GM21447 (cell line): ENCODE results near the gene CPLX1.

Source experiments
- ATAC-seq: cut with Tn5 transposase; IDR thresholded peaks from one replicate; pipeline ENCODE4 v1.9.1; 2021; ENCODE audit not compliant: unreplicated experiment

The CPLX1 gene

DNA sequence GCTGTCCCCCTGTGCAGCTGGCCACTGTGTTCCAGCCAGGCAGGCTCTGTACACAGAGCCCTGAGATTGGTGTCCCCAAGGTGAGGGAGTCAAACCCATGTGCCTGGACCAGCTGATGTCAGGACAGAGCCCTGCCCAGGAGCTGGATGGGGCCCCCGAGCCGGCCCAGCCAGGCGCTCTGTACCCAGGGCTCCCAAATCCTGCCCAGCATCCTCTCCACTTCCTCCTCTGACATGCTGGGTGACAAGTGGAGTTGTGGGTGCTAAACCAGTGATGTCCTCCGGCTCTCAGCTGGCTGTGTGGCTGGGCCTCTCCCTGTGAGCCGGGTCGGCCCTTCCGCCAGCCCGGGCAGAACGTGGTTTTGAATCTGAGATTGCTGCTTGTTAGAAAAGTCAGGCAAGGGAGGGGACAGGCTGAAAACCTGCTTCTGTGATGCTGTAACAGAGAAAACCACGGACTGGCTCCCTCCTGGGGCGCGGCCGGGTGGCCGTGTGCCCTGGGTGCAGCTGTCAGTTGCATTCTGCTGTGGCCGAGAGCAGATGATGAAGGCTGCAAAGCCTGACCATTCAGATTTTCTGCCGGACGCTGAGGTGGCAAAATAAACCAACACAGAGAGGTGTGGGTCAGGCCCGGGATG is 7.9 kb upstream of the CPLX1 start:
- ATAC-seq: no peak

DNA sequence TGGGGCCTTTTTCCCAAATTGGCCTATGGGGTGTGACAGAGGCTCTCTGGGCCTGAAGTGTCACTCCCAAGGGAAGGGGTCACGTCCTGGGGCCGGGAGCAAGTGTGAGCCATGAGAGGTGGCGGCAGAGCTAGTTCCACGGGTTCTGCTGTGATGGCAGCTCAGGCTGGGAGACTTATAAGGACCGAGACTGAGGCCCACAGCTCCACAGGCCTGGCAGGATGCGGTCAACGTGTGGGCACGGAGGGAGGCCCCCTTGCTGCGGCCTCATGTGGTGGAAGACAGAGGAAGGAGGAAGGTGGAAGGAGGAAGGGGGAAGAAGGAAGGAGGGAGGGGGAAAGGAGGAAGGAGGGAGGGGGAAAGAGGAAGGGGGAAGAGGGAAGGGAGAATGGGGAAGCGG is 7.2 kb upstream of the CPLX1 start:
- ATAC-seq: no peak

DNA sequence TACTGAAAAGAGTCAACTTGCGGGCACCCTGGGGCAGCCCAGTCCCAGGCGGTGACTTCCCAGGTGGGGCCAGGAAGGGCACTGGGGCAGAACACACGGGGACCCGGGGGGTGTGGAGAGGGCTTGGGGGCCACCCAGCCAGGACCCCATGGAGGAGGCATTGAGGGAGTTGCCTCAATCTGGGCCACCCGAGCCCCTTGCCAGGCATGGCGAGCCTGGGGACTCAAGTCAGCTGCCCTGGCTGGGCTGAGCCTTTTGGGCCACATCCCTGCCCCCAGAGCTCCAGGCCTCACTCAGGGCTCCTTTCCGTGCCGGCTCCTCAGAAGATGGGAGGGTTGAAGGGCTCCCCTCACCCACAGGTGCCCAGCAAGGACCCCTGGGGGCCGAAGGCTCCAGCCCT is 6.6 kb upstream of the CPLX1 start:
- no peak for ATAC-seq

DNA sequence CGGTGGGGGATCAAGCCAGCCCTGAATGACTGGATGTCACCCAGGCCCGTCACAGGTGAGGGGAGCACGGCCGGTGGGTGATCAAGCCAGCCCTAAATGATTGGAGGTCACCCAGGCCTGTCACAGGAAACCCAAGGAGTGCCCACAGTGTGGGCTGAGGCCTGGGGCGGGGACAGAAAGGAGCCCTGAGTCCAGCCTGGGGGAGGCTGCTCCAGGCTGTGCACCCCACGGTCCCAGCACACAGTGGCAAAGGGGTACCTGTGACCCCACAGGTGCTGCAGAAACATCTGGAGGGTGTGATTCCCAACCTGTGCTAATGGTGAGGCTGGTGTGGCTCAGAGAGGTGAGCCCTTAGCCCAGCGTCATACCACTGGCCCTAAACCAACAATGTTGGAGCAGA is 6.2 kb upstream of the CPLX1 start:
- ATAC-seq: no peak

DNA sequence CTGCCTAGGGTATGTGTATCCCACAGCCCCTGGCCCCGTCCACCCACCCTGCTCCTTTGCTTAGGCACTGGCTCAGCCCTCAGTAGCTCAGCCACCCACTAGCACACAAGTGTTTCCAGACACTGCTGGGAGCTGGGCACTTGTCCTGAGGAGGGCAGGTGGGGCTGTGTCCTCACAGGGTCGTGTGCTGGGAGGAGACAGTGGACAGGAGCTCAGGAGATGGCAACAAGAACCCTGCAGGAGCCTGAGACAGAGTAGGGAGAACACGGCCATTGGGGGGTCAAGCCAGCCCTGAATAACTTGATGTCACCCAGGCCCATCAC is 5.5 kb upstream of the CPLX1 start:
- no peak for ATAC-seq

DNA sequence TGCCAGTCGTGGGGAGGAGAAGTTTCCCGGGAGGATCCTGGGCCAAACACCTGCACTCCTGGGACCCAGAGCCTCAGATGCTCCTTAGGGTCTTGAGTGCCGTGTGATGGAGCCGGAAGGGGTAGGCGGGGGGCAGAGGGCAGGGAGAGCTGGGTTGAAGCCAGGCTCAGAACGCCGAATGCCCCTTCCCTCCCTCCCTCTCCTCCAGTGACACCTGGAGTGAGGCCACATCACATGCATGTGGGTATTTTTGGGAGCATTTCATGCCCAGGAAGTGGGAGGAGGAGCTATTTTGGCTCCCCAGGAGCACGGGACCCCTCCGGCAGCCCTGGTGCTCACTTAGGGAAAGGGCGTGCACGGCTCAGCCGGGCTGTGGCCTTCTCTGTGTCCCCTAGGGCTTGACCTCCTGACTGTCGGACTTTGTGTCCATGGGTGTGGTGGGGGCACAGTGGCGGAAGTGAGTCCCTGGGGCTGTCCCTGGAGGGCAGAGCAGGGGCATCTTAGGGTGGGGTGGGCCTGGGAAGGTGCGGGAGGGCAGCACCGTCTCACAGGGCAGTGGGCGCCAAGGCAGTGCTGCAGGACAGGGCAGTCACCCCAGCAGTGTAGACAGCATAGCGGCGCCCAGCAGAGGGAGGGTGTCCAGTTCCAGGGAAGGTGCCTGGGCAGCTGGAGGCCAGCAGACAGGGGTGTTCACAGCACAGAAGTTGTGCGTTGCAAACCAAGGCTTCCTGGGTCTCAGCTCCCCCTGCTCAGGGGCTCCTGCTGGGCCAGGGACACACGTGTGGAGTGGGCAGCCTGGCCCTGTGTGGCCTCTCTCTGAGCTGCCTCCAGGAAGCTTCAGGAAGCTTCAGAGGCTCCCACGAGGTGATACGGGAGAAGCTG is 4.9 kb upstream of the CPLX1 start:
- ATAC-seq: no peak

DNA sequence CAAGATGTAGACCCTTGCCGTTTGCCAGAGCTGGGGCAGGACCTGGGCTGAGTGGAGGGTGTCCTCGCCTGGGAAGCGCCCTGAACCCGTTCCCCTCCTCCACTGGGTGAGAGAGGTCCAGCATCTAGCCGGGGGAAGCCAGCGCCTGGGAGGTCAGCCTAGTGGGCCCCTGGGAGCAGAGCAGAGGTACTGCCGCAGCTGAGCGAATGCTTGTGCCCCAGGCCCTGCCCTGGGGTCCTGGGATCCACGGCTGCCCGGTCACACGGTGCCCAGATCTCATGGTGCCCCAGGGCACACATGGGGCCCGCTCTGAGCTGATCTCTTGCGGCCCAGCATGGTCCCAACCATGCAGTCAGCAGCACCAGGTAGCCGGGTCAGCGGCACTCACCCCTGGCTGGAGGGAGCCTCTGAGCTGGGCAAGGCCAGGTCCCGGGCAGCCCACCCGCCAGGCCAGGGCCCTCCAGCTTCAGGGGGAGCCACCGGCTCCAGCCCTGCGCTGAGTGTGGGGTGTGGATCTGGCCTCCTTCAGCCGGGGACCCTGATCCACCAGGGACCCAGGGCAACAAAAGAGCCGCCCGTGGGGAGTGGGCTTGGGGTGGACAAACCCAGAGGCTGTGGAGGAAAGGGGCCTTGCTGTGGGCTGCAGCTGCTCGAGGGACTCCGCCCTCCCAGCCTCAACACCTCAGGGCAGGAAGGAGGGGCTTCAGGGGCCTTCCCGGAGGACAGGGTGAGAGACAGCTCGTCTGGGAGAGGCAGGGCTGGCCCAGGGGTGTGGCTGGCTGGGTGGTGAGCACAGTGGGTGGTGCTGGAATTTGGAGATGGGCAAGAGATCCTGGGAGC is 4.1 kb upstream of the CPLX1 start:
- no peak for ATAC-seq

DNA sequence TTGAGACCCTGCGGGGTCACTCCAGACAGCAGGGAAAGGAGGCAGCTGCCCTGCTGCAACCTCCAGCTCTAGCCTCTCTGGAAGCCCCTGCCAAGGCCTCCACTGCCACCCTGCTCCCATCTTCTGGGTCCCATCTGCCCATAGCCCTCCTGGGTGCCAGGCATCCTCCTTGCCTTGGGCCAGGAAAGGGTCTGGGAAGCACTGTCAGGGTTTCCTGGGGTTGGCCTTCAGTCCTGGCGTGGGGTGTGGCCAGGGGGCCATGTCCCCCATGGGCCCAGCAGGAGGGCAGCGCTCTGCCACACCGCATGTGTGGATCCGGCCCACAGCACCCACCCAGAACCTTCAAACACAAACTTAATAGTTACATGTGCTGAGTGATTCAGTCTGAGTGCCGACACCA is 3.4 kb upstream of the CPLX1 start:
- no peak for ATAC-seq

DNA sequence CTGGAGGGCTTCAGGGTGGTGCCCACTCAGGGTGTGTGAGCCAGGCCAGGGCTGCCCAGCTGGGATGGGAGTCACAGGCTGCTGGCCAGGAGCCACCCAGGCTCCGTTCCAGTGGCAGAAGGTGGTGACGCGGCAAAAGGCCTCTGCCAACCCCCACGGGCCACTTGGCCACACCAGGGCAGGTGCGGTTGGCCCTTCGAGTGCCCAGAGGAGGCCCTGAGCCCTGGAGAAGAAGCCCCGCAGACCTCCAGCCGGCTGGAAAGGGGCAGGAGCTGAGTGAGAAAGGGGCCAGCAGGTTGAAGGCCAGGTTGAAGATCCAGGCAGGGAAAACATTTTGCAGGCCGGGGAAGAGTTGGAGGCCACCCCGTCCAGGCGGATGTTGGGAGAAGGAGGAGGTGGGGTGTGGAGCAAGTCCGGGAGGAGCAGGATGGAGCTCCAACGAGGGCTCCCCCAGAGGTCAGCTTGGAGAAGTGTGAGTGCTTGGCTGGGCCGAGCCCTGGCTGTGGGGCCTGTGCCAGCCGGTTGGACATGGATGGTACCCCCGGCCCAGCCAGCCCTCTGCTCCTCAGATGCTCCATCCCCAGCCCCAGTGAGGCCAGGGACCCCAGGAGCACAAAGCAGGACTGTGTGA is 2.8 kb upstream of the CPLX1 start:
- no peak for ATAC-seq

DNA sequence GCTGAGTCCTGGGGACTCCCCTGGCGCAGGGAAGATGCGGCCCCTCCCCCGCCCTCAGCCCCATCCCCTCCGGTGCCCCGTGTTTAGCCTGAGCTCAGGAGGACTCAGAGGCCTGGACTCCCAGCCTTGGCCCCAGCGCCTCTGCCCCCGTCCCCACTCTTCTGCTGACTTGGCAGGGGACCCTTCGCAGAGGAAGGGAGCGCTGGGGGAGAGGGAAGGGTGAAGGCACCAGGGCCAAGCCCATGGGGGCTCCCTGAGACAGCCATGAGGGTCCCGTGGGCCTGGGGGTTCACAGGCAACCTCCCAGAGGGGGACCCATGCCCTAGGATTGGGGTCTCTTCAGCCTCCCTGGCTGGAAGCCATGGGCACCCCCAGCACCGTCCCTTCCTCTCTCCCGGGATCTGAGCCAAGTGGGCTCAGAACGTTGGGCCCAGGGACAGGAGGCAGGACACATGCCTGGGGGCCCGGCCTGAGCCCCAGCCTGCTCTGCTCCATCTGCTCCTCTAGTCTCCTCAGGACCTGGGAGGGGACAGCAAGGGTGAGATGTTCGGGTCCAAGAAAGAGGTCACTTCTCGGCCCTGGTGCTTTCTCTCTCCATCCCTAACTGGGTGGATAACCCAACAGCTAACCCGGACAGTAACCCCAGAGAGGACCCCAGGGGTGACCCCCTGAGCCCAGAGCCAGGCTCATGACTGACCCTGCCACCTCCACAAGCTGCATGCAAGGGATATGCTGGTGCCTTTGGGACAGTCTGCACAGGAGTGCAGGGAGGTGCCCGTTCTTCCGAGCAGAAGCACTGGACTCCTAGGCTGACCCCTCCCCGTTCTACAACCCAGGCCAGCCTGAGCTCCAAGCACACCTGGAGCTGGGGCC is 1.5 kb upstream of the CPLX1 start:
- no peak for ATAC-seq

DNA sequence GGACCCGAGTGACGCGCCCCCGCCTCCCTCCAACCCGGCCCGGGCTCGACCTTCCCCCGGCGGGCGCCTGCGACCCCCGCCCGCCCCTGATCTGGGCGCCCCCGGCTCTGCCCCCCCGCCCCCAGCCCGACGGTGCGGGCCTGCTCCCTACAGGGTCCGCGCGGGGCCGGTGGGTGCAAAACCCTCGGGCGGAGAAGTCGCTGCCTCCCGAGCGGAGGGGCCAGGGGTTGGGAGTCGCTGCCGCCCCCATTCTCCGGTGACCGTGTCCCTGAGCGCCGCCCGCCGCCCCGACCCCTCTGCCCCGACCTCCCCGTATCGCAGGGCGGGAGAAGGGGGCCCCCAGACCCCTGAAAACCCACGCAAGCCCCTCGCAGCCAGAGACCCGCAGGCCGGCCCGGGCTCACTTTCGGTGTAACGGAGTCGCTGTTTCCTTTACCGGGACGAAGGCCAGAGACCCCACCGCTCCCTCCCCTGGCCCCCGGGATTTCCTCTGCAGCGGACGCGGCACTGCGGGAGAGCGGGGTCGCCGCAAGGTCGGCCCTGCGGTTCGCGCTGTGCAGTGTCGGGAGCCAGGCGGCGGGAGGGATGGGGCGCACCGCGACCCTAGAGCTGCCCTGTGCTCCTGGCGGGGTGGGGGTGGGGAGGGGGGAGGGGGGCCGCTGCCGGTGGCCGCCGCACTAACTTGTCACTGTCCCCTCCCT is 729 bp upstream of the CPLX1 start:
- no peak for ATAC-seq

DNA sequence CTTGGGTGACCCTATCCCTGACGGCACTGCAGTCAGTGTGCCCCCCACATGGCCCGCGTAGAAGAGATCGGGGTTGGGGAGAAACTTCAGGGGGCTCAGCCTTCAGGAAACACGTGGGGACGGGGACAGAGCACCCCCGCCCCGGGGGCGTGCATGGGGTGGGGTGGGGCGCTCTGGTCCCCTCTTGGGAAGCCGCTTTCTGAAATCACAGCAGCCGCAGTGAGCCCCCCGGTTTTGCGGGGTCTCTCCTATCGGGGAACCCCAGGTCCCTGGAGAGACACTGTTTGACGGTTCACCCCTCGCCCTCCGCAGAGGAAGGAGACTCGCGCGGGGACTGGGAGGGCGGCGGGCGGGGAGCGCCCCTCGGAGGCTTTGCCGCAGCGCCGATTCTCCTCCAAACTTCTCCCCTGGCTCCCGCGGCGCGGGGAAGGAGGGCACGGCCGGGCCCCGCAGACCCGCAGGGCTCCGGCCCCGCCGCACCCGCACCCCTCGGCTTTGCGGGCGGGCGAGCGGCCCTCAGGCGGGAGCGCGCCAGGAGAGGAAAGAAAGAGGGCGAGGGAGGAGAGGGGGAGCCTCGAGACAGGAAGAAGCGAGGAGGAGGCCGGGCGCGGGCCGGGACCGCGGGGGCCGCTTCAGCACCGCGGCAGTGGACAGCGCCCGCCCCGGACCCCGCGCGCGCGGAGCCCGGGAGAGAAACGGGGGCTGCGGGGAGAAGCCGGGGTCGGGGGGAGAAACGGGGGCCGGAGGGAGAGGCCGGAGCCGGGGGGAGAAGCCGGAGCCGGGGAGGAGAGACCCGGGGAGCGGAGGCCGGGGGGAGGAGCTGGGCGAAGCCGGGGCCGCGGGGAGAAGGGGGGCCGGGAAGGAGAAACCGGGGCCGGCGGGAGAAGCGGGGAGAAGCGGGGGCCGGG is 612 bp downstream of the CPLX1 start:
- ATAC-seq: no peak

DNA sequence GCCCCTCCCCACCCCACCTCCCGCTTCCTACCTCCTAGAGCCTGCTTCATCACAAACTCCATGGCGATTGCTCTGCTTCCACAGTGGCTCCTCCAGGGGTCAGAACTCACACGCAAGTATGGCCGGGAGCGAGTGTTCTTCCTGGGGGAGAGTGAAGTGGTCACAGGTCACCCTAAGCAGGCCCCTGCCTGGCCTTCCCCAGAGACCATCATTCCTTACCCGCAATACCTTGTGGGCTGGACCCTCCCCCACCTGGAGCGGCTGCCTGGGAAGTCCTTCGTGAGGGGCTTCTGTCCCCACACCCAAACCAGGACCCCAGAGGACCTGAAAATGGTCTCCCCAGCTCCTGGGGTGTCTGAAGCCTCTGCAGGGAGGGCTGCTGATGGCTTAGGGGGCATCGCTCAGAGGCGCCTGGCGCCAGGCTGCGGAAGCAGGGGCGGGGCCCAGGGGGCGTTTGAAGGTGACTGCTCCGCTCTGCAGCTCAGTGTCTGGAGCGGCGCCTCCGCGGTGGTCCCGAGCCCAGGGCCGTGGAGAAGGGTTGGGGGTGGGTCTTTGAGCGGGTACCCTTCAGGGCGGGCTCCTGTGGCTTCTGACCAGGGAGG is 1.4 kb downstream of the CPLX1 start:
- ATAC-seq: no peak

DNA sequence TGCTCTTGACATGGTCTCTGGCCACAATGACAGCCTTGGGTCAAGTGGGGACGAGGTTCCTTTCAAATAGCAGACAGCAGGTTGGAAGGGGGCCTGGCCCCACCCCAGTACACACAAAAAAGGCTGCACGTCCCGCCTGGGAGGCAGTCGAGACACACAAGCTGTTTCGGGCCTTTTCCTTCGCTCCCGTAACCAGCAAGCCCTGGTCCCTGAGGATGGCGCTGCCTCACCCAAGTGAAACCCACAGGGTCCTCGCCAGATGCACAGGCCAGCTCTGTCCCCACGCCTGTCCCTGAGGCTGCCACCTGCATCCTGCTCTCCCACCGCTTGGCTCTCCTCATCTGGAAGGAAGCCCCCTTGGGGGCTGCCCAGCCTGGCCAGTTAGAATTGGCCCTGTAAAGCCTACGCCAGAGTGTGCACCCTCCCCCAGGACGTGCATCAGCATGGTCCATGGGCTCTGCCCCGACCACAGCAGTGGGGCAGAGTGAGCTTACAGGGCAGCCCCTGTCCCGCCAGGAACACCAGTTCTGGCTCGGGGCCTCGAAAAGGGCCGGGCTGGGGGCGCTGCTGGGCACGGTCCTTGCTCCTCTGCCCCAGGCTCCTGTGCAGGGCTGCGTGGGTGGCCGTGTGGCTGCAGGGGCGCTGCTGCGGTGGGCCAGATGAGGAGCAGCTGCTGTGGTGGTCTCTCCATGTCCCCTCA is 2.0 kb downstream of the CPLX1 start:
- ATAC-seq: no peak

DNA sequence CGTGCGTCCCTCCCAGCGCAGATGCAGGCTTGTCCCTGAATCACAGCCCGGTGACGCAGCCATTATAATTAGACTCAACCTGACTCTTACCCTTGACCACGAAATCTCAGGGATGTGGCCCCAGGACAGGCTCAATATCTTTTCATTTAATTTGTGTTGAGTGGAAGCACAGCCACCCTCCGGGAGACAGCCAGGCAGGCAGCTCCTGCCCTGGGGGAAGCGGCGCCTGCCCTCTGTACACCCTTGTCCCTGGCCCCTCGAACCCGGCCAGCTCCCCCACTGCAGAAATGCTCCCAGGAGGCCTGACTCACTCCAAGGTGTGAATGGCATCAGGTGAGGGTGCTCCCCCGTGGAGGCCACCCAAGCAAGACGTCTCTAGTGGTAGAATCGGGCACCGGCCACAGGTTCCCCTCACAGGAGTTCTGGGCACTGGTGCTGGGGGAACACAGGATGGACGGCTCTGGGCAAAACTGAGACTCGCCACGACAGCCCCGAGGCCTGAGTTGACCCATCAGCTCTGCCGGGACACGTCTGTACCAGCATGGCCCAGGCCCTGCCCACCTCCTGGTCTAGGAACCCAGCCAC is 2.7 kb downstream of the CPLX1 start:
- ATAC-seq: no peak

DNA sequence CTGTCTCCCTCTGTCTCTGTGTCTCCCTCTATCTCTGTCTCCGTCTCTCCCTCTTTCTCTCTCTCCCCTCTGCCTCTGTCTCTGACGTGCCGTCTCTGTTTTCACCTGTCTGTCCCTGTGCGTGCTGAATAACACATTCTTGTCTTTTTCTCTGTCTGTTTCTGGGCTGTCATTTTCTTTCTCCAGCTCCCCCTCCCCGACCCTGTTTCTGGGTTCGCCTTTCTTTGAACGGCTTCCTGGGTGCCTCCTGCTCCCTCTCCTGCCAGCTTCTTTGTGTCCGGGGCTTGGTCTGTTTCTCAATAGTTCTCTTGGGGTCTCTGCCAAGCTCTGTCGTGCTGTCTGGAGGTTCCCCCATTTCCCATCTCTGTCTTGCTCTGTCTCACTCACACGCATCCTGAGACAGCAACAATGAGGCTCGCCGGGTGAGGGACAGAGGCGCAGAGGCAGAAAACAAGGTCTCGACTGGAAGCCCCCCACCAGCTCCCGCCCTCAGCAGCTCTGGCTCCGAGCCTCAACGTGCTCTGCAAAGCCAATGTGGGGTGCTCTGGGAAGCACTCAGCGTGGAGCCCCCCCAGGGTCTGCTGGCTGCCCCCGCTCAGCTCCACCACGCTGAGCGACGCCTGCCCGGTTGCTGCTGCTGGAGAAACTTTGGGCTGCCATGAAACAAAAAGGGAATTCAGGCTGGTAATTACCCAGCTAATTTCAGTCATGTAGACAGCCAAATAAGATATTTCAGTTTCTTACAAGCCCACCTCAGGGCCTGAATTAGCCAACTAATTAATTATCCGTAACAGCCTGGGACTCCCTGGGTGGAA is 3.4 kb downstream of the CPLX1 start:
- ATAC-seq: no peak

DNA sequence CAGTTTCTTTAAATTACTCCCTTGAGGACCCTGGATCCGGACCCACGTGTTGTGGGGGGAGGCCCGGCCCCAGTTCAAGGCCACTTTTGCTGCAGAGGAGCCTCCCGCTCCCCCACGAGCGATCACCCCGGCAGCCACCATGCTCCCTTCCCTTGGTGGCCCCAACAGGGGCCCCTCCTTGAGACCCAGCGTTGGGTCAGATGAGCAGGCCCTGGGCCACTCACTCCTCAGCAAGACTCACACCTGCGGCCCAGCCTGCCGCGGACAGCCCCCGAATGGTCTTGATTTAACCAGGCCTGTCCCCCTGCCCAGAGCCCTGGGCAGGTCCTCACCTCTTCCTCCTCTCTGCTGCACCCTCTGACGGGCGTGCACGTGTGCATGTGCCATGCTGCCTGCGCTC is 4.3 kb downstream of the CPLX1 start:
- ATAC-seq: no peak
